ENCODE measurements around the gene FRMPD4. TPM values are rescaled to one million over a fixed set of nuclear protein-coding genes. Genes with fewer than 3 reads are reported as not detected.

The FRMPD4 gene
- total RNA-seq, 1 donor from 2014 or later: not detected

- Mint-ChIP-seq H3K36me3 (ENCODE audit: low read depth) (no peaks in the 10 kb centered on the region), H3K9me3 (no peaks in the 10 kb centered on the region), H3K4me3 (no peak overlapping the region), H3K4me1 (no peaks in the 10 kb centered on the region), H3K27ac (no peak overlapping the region), H3K27me3 (no peaks in the 10 kb centered on the region)
- ChIA-PET CTCF (no interaction called here), POLR2A (no interaction called here)
- DNase-seq (no peak), ATAC-seq (ENCODE audit: low read depth) (no peak)
- intact Hi-C loops (cut with micrococcal nuclease): no loop called here
- TF ChIP-seq, protein P1, sequence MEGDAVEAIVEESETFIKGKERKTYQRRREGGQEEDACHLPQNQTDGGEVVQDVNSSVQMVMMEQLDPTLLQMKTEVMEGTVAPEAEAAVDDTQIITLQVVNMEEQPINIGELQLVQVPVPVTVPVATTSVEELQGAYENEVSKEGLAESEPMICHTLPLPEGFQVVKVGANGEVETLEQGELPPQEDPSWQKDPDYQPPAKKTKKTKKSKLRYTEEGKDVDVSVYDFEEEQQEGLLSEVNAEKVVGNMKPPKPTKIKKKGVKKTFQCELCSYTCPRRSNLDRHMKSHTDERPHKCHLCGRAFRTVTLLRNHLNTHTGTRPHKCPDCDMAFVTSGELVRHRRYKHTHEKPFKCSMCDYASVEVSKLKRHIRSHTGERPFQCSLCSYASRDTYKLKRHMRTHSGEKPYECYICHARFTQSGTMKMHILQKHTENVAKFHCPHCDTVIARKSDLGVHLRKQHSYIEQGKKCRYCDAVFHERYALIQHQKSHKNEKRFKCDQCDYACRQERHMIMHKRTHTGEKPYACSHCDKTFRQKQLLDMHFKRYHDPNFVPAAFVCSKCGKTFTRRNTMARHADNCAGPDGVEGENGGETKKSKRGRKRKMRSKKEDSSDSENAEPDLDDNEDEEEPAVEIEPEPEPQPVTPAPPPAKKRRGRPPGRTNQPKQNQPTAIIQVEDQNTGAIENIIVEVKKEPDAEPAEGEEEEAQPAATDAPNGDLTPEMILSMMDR (IDR thresholded peaks at IDR 0.05): no peak
These were observed 111.7 kb downstream of the FRMPD4 start for GRCh38 chrX:12249997-12250396.

- H3K9me3 Mint-ChIP-seq: no peaks in the 10 kb centered on the region
- H3K4me3 Mint-ChIP-seq: no peak overlapping the region
- H3K36me3 Mint-ChIP-seq (ENCODE audit: low read depth): no peaks in the 10 kb centered on the region
- TF ChIP-seq, protein P1 (IDR thresholded peaks at IDR 0.05): no peak
- no peaks in the 10 kb centered on the region for H3K4me1 Mint-ChIP-seq
- DNase-seq: no peak
- H3K27me3 Mint-ChIP-seq: peaks cover 7% of the 10 kb centered on the region
- ChIA-PET POLR2A (no interaction called here), CTCF (no interaction called here)
- intact Hi-C loops (cut with micrococcal nuclease): no loop called here
- no peak overlapping the region for H3K27ac Mint-ChIP-seq
- ATAC-seq (ENCODE audit: low read depth): no peak
These were observed 124.9 kb downstream of the FRMPD4 start for GRCh38 chrX:12263211-12263610.

DNA sequence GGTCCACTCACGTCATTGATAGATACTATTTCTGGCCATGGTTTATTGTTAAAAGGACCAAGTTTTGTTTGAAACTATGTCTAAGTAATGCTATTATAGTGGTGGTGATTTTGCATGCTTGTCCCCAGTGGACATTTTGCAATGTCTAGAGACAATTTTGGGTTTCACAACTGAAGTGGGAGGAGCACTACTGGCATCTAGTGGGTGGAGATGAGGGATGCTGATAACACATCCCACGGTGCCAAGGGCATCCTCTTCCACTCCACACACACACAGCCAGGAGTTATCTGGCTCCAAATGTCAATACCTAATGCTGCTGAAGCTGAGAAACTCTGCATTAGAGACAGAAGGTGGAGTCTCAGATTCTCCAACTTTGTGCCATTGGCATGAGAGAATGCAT is 131.2 kb downstream of the FRMPD4 start:
- Mint-ChIP-seq H3K9me3 (no peaks in the 10 kb centered on the region), H3K36me3 (ENCODE audit: low read depth) (no peaks in the 10 kb centered on the region), H3K4me3 (no peak overlapping the region), H3K27ac (no peak overlapping the region), H3K27me3 (no peaks in the 10 kb centered on the region), H3K4me1 (no peaks in the 10 kb centered on the region)
- CTCF ChIA-PET: no interaction called here
- POLR2A ChIA-PET: no interaction called here
- TF ChIP-seq, protein P1 (IDR thresholded peaks at IDR 0.05): no peak
- DNase-seq (no peak), ATAC-seq (ENCODE audit: low read depth) (no peak)
- intact Hi-C loops (cut with micrococcal nuclease): no loop called here

DNA sequence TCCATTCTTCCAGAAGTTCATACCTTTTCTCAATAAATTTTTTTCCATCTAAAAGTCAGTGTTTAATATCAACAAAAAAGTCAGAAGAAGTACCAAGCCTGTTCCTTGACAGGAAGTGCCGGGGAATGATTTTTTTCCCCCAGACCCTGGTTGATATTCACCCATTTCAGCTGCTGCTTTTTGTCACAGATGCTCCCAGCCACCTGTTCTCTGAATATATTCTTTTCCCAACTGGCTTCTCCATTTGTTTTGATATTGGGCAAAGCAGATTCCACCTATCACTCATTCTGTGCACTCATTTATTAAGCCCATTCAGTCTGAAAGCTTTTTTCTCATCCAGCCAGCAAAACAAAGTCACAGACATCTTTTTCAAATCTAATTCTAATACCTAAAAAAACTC is 139.9 kb downstream of the FRMPD4 start:
- DNase-seq (no peak), ATAC-seq (ENCODE audit: low read depth) (no peak)
- TF ChIP-seq, protein P1 (IDR thresholded peaks at IDR 0.05): no peak
- H3K9me3 Mint-ChIP-seq: no peaks in the 10 kb centered on the region
- H3K27ac Mint-ChIP-seq: no peak overlapping the region
- H3K4me3 Mint-ChIP-seq: no peak overlapping the region
- no peaks in the 10 kb centered on the region for H3K36me3 Mint-ChIP-seq (ENCODE audit: low read depth)
- ChIA-PET POLR2A (no interaction called here), CTCF (no interaction called here)
- intact Hi-C loops (cut with micrococcal nuclease): no loop called here
- H3K4me1 Mint-ChIP-seq: no peaks in the 10 kb centered on the region
- no peaks in the 10 kb centered on the region for H3K27me3 Mint-ChIP-seq

- ChIA-PET POLR2A (no interaction called here), CTCF (no interaction called here)
- H3K27ac Mint-ChIP-seq: no peak overlapping the region
- DNase-seq (no peak), ATAC-seq (ENCODE audit: low read depth) (no peak)
- TF ChIP-seq, protein P1 (IDR thresholded peaks at IDR 0.05): no peak
- peaks cover 2% of the 10 kb centered on the region for H3K27me3 Mint-ChIP-seq
- intact Hi-C loops (cut with micrococcal nuclease): no loop called here
- H3K4me1 Mint-ChIP-seq: no peaks in the 10 kb centered on the region
- no peak overlapping the region for H3K4me3 Mint-ChIP-seq
- no peaks in the 10 kb centered on the region for H3K9me3 Mint-ChIP-seq
- no peaks in the 10 kb centered on the region for H3K36me3 Mint-ChIP-seq (ENCODE audit: low read depth)
These were observed 144.7 kb downstream of the FRMPD4 start for GRCh38 chrX:12282991-12283390.

Data from activated B cell treated with CpG ODN at 0.5 μM for 24 hours (primary cell).